Mammary epithelial cell (primary cell): ENCODE results near the gene EFHD2.

Experiments
- EZH2 ChIP-seq: IDR thresholded peaks from 2 replicates; pipeline ENCODE4 v1.6.1; 2012; ENCODE audit warnings: low read length, inconsistent platforms, borderline replicate concordance
- TF ChIP-seq, protein P1 (sequence below), 2 donors: IDR thresholded peaks in 1 of 2; conservative IDR thresholded peaks in 1 of 2; 2 replicates each; pipeline ENCODE4 v1.5.1; 2011 to 2012; ENCODE audit warnings: inconsistent platforms in 2 of 2, low read length in 2 of 2, mild to moderate bottlenecking in 2 of 2, control low read depth in 1 of 2, low read depth in 1 of 2; ENCODE audit not compliant: insufficient read depth in 1 of 2; ENCODE audit errors: extremely low read depth in 1 of 2

DNA sequence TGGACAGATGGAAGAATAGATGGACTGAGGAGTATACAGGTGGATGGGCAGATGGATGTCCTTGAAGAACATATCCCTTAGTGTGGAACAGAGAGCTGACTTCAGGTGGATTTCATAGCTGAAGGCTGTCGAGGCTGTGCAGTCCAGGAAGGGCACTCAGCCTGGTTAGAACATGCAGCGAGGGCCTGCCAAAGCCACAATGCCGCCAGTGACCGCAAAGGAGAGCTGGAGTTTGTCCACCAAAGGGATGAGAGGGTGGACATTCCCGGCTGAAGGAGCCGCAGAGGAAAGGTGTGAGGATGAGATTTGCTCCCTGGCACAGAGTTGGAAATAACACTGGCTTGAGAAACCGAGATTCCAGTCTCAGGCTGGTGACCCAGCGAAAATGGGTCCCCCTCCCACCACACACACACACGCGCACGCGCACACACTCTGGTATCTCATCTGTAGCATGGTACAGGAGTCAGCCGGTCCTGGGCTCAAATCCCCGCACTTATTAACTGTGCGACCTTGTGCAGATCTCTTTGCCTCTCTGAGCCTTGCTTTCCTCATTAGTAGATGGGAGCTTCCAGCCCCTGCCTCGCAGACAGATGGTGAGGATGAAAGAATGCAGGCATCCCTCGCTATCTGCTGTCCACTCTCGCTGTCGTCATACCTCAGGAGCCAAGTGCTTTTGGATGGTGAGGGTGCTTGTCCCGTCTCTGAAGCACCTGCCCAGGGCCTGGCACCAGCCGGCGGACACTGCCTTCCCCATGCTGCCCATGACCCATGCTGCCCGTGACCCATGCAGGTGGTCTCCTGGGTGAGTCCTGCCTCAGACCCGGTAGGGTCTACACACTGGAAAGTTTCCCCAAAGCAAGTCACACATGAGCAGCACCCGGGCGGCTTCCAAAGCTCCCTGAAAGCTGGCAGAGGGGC, 26.8 kb upstream of the EFHD2 start:
- TF ChIP-seq, protein P1, sequence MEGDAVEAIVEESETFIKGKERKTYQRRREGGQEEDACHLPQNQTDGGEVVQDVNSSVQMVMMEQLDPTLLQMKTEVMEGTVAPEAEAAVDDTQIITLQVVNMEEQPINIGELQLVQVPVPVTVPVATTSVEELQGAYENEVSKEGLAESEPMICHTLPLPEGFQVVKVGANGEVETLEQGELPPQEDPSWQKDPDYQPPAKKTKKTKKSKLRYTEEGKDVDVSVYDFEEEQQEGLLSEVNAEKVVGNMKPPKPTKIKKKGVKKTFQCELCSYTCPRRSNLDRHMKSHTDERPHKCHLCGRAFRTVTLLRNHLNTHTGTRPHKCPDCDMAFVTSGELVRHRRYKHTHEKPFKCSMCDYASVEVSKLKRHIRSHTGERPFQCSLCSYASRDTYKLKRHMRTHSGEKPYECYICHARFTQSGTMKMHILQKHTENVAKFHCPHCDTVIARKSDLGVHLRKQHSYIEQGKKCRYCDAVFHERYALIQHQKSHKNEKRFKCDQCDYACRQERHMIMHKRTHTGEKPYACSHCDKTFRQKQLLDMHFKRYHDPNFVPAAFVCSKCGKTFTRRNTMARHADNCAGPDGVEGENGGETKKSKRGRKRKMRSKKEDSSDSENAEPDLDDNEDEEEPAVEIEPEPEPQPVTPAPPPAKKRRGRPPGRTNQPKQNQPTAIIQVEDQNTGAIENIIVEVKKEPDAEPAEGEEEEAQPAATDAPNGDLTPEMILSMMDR (conservative IDR thresholded peaks at IDR 0.05 in 1 of 2, IDR thresholded peaks at IDR 0.05 in 1 of 2; ENCODE audit: extremely low read depth in 1 of 2, insufficient read depth in 1 of 2, low read depth in 1 of 2, low read length in 2 of 2): no peak
- TF ChIP-seq EZH2: no peak
